ENCODE results near the gene GGA1.
"Not testable (repeated sequence)": the region's sequence is repeated elsewhere in the genome, so short reads cannot be mapped to it uniquely, and the experiment has no call there.

Gene GGA1

GRCh38 chr22:37610153-37610475 is 1.5 kb downstream of the GGA1 start:
- DNase-seq, result not testable (repeated sequence)

- DNase-seq, result no peak
Observed at GRCh38 chr22:37610480-37611129, 2.0 kb downstream of the GGA1 start.

- no peak for DNase-seq
Observed at GRCh38 chr22:37611207-37611606, 2.6 kb downstream of the GGA1 start.

- no peak for DNase-seq
Observed at GRCh38 chr22:37616201-37617083, 7.8 kb downstream of the GGA1 start.

GRCh38 chr22:37617431-37617830 is 8.8 kb downstream of the GGA1 start:
- DNase-seq, result no peak

- DNase-seq, result no peak
Observed at GRCh38 chr22:37618072-37618656, 9.5 kb downstream of the GGA1 start.

GRCh38 chr22:37618674-37619073 is 10.0 kb downstream of the GGA1 start:
- DNase-seq, result no peak

GRCh38 chr22:37619991-37620390 is 11.4 kb downstream of the GGA1 start:
- DNase-seq, result no peak

- no peak for DNase-seq
Observed at GRCh38 chr22:37621352-37621860, 12.8 kb downstream of the GGA1 start.

- peak; percentile 69 for DNase-seq
Observed at GRCh38 chr22:37623075-37624016, 14.7 kb downstream of the GGA1 start.

- no peak for DNase-seq
Observed at GRCh38 chr22:37624017-37624365, 15.4 kb downstream of the GGA1 start.

- no peak for DNase-seq
Observed at GRCh38 chr22:37624876-37625275, 16.2 kb downstream of the GGA1 start.

GRCh38 chr22:37625737-37626136 is 17.1 kb downstream of the GGA1 start:
- no peak for DNase-seq

- no peak for DNase-seq
Observed at GRCh38 chr22:37626144-37626543, 17.5 kb downstream of the GGA1 start.

GRCh38 chr22:37626556-37627075 is 18.0 kb downstream of the GGA1 start:
- no peak for DNase-seq

- no peak for DNase-seq
Observed at GRCh38 chr22:37627121-37627520, 18.5 kb downstream of the GGA1 start.

- peak; percentile 48 for DNase-seq
Observed at GRCh38 chr22:37627545-37627944, 18.9 kb downstream of the GGA1 start.

GRCh38 chr22:37628830-37629229 is 20.2 kb downstream of the GGA1 start:
- no peak for DNase-seq

GRCh38 chr22:37629928-37630327 is 21.3 kb downstream of the GGA1 start:
- DNase-seq, result no peak

- DNase-seq, result no peak
Observed at GRCh38 chr22:37630839-37631435, 22.3 kb downstream of the GGA1 start.

GRCh38 chr22:37631448-37632173 is 23.0 kb downstream of the GGA1 start:
- no peak for DNase-seq

Measured in stimulated activated naive CD4-positive, alpha-beta T cell treated with Interleukin-2 at 50 U/mL for 16 hours (primary cell).